ENCODE measurements around the gene LGALS4.
"Not testable (repeated sequence)": the region's sequence is repeated elsewhere in the genome, so short reads cannot be mapped to it uniquely, and the experiment has no call there.

Gene LGALS4

GRCh38 chr19:38842439-38843174 lies 29.9 kb upstream of the LGALS4 start:
- DNase-seq: no peak

- DNase-seq: no peak
Observed at GRCh38 chr19:38841787-38842438, 29.2 kb upstream of the LGALS4 start.

GRCh38 chr19:38841180-38841766 lies 28.5 kb upstream of the LGALS4 start:
- no peak for DNase-seq

GRCh38 chr19:38840583-38840968 lies 27.8 kb upstream of the LGALS4 start:
- no peak for DNase-seq

GRCh38 chr19:38839816-38840582 lies 27.3 kb upstream of the LGALS4 start:
- DNase-seq: no peak

GRCh38 chr19:38838986-38839761 lies 26.4 kb upstream of the LGALS4 start:
- DNase-seq: no peak

- DNase-seq: no peak
Observed at GRCh38 chr19:38838208-38838985, 25.7 kb upstream of the LGALS4 start.

- DNase-seq: no peak
Observed at GRCh38 chr19:38837656-38838121, 24.9 kb upstream of the LGALS4 start.

GRCh38 chr19:38836983-38837626 lies 24.4 kb upstream of the LGALS4 start:
- no peak for DNase-seq

GRCh38 chr19:38836159-38836982 lies 23.6 kb upstream of the LGALS4 start:
- DNase-seq: no peak

GRCh38 chr19:38834590-38834989 lies 21.8 kb upstream of the LGALS4 start:
- no peak for DNase-seq

- no peak for DNase-seq
Observed at GRCh38 chr19:38834104-38834490, 21.4 kb upstream of the LGALS4 start.

GRCh38 chr19:38833092-38833425 lies 20.3 kb upstream of the LGALS4 start:
- no peak for DNase-seq

- no peak for DNase-seq
Observed at GRCh38 chr19:38831142-38831605, 18.4 kb upstream of the LGALS4 start.

- no peak for DNase-seq
Observed at GRCh38 chr19:38830039-38830733, 17.4 kb upstream of the LGALS4 start.

GRCh38 chr19:38829203-38829602 lies 16.5 kb upstream of the LGALS4 start:
- DNase-seq: not testable (repeated sequence)

- DNase-seq: no peak
Observed at GRCh38 chr19:38826856-38827551, 14.3 kb upstream of the LGALS4 start.

GRCh38 chr19:38825936-38826335 lies 13.2 kb upstream of the LGALS4 start:
- DNase-seq: not testable (repeated sequence)

Measured in NCI-H446 treated with DMSO at 0.1 percent for 48 hours (cell line).